Colon (tissue), 2 donors: Measurements from ENCODE around the gene SEMA7A.
"Not testable (repeated sequence)": the region's sequence is repeated elsewhere in the genome, so short reads cannot be mapped to it uniquely, and the experiment has no call there.

Experiments used
- FAIRE-seq: peaks from 2 replicates; lab custom pipeline; 2012; peaks lifted over from hg19 to GRCh38; lab: Jason Lieb, UNC
- donor health status: control.
- donor health status: control.

SEMA7A gene

GRCh38 chr15:74373056-74373650, 60.6 kb downstream of the SEMA7A start:
- no peak for FAIRE-seq

- no peak for FAIRE-seq
Observed at GRCh38 chr15:74370471-74370870, 63.3 kb downstream of the SEMA7A start.

- no peak for FAIRE-seq
Observed at GRCh38 chr15:74369756-74370155, 64.0 kb downstream of the SEMA7A start.

- FAIRE-seq: no peak
Observed at GRCh38 chr15:74369084-74369745, 64.5 kb downstream of the SEMA7A start.

GRCh38 chr15:74368121-74368520, 65.6 kb downstream of the SEMA7A start:
- FAIRE-seq: no peak

- no peak for FAIRE-seq
Observed at GRCh38 chr15:74367296-74367854, 66.4 kb downstream of the SEMA7A start, which contains the start of gene CYP11A1. CYP11A1 (minus strand) TSS chr15:74367646; CDS start chr15:74367585, 61 bp downstream.

- no peak for FAIRE-seq
Observed at GRCh38 chr15:74365598-74366445, 67.9 kb downstream of the SEMA7A start.

GRCh38 chr15:74364936-74365597, 68.7 kb downstream of the SEMA7A start:
- no peak for FAIRE-seq

- no peak for FAIRE-seq
Observed at GRCh38 chr15:74362482-74362881, 71.3 kb downstream of the SEMA7A start.

GRCh38 chr15:74360855-74361254, 72.9 kb downstream of the SEMA7A start:
- FAIRE-seq: not testable (repeated sequence)

- not testable (repeated sequence) for FAIRE-seq
Observed at GRCh38 chr15:74359376-74359775, 74.4 kb downstream of the SEMA7A start.
